ENCODE data around the gene NR0B2.
"Not testable (repeated sequence)": the region's sequence is repeated elsewhere in the genome, so short reads cannot be mapped to it uniquely, and the experiment has no call there.

NR0B2 gene, protein sequence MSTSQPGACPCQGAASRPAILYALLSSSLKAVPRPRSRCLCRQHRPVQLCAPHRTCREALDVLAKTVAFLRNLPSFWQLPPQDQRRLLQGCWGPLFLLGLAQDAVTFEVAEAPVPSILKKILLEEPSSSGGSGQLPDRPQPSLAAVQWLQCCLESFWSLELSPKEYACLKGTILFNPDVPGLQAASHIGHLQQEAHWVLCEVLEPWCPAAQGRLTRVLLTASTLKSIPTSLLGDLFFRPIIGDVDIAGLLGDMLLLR

DNA sequence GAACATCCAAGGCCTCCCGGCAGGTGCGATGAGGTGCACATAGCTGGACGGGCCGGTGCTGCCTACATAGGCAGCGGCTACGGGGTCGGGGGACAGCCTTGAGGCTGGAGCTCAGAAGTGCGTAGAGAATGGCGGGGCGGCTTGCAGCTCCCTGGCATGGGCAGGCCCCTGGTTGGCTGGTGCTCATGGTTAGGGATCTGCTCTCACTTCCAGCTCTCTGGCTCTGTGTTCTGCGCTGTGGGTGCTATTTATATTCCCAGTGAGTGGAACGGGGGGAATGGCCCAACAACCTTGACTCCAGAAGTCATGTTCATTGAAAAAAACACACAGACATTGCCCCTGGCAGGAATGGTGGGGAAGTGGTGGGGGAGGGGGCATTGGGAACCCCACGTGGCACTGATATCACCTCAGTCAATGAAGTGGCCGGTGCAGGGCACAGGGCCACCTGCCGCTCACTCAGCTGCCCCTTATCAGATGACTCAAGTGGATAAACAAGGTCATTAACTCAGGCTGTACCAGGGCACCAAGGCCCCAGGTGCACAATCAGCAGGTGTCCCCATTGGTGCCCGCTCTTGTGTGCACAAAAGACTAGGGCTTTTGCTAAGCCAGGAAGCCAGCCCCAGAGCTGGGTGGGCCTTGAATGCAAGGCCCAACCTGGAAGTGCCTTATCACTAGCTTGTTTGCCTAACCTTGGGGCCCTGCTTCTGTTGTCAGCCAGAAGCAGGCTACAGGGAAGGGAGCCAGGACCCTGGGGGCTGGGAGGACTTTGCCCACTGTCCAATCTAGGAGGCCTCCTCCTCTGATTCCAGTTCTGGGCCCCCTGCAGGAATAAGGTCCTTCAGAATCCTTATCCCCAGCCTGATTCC is at the start of gene NR0B2:
NR0B2 (minus strand) TSS at position 222 of the 866 bp plus-strand sequence; CDS start at position 187, 35 bp downstream.
- no peak for DNase-seq (ENCODE audit: low read depth)

GRCh38 chr1:26961826-26962225 is 48.1 kb upstream of the NR0B2 start:
- DNase-seq (ENCODE audit: low read depth): no peak

- DNase-seq (ENCODE audit: low read depth): no peak
Measured at GRCh38 chr1:26960625-26960966, 46.8 kb upstream of the NR0B2 start.

DNA sequence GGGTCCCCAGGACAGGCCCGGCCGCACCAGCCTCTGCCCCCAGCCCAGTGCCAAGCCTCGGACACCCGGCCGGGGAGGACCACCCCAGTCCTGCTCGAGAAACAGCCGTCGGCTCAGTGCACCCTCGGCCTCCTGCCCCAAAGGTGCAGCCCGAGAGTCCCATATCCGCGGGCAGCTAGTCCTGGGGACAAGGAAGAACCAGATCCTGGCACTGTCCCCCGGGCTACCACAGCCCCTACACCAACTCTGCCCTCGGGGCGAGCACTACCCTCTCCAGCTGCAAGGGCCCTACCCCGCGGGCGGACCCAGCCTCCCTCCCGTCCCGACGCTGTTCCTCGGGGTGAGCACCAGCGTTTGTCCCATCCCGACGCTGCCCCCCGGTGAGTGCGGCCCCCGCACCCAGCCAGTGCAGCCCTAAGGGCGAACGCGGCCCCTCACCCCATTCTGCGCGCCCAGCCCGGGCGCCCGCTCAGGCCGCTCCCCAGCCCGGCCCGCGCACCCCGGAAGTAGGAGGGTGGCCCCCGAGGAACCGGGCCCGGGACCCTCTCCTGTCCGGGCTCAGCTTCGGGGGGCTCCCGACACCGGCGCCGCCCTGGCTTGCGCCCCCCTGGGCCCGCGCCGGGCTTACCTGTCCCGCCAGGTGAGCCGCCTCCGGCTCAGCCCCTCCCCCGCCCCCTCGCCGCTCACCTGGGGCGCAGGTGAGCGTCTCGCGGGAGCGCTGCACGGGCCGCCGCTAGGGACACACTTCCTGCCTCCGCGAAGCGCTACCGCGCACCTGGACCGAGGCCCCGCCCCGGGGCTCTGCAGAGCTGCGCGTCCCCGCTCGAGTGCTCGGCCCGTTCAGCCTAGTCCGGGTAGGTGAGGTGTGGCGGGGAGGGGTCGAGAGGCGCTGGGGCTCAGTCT is 46.2 kb upstream of the NR0B2 start, which contains the start of gene KDF1:
KDF1 (minus strand) TSS at position 747 of the 903 bp plus-strand sequence. CDS start 8,088 bp downstream, outside the sequence.
- DNase-seq (ENCODE audit: low read depth): peak; percentile 13

GRCh38 chr1:26959270-26959669 is 45.5 kb upstream of the NR0B2 start:
- no peak for DNase-seq (ENCODE audit: low read depth)

DNA sequence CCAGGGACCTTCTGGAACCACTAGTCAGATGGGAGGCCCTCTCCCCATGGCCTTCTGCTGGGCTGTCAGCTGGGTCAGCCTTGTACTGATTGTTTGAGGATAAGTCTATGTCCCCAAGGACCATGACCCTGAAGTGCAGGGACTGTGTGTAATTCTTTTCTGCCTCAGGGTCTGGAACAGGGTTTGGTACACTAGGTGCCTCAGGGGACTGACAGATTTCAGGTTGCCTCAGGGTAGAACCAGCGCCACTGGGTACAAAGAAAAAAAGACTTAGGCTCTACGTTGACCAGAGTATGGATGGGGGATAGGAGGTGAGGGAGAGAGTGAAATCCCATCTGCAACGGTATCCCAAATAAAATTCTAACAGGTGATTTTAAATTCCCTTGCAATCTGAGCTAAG is 43.5 kb upstream of the NR0B2 start:
- DNase-seq (ENCODE audit: low read depth): no peak

DNA sequence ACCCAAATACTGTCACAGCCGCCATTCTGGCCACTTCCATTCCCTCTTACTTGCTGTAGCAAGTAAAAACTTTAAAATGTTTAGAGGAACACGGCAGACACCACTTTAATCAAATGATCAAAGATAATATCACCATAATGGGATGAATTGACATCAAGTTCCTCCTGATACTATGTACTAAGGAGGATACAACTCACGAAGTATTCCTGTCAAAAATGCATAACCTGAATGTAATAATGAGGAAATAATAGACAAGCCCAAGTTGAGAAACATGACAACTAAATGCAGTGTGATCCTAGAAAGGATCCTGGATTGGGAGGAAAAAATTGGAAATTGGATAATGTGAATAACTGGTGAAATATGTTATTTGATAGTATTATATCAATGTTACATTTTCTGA is 42.5 kb upstream of the NR0B2 start:
- no peak for DNase-seq (ENCODE audit: low read depth)

GRCh38 chr1:26953374-26953773 is 39.6 kb upstream of the NR0B2 start:
- DNase-seq (ENCODE audit: low read depth): no peak

GRCh38 chr1:26951821-26952497 is 38.2 kb upstream of the NR0B2 start:
- no peak for DNase-seq (ENCODE audit: low read depth)

- DNase-seq (ENCODE audit: low read depth): no peak
Measured at GRCh38 chr1:26951216-26951615, 37.4 kb upstream of the NR0B2 start.

DNA sequence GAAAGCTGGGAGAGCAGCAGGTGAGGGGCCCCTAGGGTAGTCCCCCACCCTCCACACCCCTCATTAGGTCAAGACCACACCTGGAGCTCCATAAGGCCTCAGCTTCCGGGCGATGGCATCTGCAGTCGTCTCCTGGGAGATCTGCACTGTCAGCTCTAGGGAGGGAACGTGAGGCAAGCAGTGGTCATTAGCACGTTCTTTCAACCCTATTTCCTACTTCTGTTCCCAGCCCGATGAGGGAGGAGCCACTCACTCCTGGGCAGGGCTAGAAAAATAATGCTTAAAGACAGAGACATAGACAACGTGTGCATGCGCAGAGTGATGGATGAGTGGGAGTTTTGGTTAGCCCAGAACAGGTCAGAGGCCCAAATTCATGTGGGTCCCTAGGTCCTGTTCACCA is 36.8 kb upstream of the NR0B2 start:
- DNase-seq (ENCODE audit: low read depth): no peak

DNA sequence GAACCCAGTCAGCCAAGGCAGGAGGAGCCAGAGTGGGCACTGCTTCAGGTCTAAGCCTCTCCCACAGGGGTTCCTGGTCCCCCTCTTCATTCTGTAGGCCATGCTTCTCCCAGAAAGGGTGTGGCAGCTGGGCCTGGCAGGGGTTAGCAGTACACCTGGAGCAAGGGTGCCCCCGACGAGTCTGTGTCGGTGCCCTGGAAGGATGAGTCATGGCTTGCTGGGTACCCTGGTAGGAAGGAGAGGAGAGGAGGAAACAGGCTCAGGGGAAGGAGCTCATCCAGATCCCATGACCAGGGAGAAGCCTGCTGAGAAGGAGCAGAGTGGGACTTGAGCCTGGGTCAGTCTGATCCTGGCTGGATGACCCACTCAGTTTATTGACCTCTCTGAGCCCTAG is 36.1 kb upstream of the NR0B2 start:
- no peak for DNase-seq (ENCODE audit: low read depth)

GRCh38 chr1:26949266-26949925 is 35.6 kb upstream of the NR0B2 start:
- DNase-seq (ENCODE audit: low read depth): no peak

DNA sequence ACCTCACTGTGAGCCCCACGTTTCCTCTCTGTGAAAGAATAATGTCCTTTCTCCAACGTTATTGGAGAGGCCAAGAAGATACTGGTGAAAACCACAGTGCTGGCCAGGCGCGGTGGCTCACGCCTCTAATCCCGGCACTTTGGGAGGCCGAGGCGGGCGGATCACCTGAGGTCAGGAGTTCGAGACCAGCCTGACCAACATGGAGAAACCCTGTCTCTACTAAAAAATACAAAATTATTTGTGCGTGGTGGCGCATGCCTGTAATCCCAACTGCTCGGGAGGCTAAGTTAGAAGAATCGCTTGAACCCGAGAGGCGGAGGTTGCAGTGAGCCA is 34.9 kb upstream of the NR0B2 start:
- not testable (repeated sequence) for DNase-seq (ENCODE audit: low read depth)

GRCh38 chr1:26946270-26946669 is 32.5 kb upstream of the NR0B2 start:
- DNase-seq (ENCODE audit: low read depth): no peak

DNA sequence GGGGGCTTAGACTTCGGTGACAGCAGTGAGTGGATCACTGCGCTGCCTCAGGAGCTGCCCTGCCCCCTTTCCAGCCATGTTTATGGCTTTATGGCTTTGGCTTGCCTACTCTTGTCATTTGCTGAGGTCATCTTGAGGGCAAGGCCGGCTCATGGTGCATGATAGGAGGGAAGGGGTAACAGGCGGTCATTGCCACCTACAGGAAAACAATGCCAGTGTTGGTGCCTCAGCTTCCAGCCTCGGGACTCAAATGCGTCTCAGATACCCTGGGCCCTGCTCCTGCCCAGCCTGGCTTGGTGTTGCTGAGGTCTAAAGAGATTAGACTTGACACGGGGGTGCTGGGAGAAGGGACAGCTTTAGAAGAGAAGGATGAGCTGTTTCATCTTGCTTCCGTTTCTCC is 32.0 kb upstream of the NR0B2 start:
- DNase-seq (ENCODE audit: low read depth): no peak

GRCh38 chr1:26945138-26945537 is 31.4 kb upstream of the NR0B2 start:
- DNase-seq (ENCODE audit: low read depth): no peak

DNA sequence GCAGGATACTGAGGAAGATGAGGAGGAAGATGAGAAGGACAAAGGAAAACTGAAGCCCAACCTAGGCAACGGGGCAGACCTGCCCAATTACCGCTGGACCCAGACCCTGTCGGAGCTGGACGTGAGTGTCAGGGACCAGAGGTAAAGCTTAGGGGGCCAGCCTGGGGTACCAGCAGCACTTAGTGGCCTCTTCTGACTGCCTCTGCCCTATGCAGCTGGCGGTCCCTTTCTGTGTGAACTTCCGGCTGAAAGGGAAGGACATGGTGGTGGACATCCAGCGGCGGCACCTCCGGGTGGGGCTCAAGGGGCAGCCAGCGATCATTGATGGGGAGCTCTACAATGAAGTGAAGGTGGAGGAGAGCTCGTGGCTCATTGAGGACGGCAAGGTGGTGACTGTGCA is 28.9 kb upstream of the NR0B2 start:
- no peak for DNase-seq (ENCODE audit: low read depth)

DNA sequence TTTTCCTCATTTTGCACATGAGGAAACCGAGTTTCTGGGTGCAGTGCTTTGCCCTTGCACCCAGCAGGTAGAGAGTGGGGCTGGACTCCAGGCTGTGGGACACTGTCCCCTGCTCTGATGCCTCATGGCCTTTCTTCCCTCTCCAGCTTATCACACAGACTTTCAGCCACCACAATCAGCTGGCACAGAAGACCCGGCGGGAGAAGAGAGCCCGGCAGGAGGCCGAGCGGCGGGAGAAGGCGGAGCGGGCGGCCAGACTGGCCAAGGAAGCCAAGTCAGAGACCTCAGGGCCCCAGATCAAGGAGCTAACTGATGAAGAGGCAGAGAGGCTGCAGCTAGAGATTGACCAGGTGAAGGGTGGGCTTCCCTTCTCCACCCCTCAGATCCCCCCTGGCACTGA is 27.5 kb upstream of the NR0B2 start:
- no peak for DNase-seq (ENCODE audit: low read depth)

DNA sequence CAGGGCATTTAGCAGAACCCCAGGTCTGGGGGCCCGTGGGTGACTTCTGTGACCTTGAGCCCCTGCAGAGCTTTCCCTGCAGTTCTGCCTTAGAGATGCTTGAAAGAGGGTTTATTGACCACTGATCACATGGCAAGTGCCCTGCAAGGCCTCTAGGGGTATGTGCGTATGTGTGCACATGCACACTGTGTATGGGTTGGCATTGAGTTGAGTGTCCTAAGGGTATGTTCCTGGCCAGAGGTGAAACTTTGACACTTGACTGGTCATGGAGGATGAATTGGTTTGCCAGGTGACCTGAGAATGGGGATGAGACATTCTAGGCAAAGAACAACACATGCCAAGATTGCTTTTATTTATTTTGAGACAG is 24.9 kb upstream of the NR0B2 start:
- DNase-seq (ENCODE audit: low read depth): no peak

- DNase-seq (ENCODE audit: low read depth): no peak
Measured at GRCh38 chr1:26938004-26938658, 24.4 kb upstream of the NR0B2 start.

Data from stimulated activated CD8-positive, alpha-beta memory T cell treated with anti-CD3 and anti-CD28 coated beads, Interleukin-12 subunit alpha, Interleukin-12 subunit beta, amount 100 ng/mL, for 4 hours (primary cell).